DND-41 (cell line): ENCODE measurements around the gene IL17RB.

Source experiments
- ATAC-seq: fragments of 200-7000 bp; cut with Tn5 transposase; 3 replicates; pipeline ENCODE4 v1.9.1; 2021; ENCODE audit warnings: low read depth; ENCODE audit not compliant: insufficient read depth
- DNase-seq: peaks from one replicate; pipeline ENCODE4 v3.0.0-alpha.2; 2020
- H2AFZ ChIP-seq: 2 replicates; pipeline ENCODE4 v1.6.0; 2012; ENCODE audit warnings: low read depth, low read length
- H3K27ac ChIP-seq: 2 replicates; pipeline ENCODE4 v1.5.1; 2012; ENCODE audit warnings: low read length, inconsistent platforms
- H3K27me3 ChIP-seq: fragments of 200-600 bp; sonication (generic); 2 replicates; pipeline ENCODE4 v1.6.0; 2012; ENCODE audit warnings: low read length, mild to moderate bottlenecking, inconsistent platforms; ENCODE audit not compliant: insufficient read depth, poor library complexity
- H3K36me3 ChIP-seq: 2 replicates; pipeline ENCODE4 v1.5.1; 2012; ENCODE audit warnings: low read length, inconsistent platforms; ENCODE audit not compliant: insufficient read depth
- H3K4me1 ChIP-seq: 2 replicates; pipeline ENCODE4 v1.5.1; 2012; ENCODE audit warnings: mild to moderate bottlenecking, low read length; ENCODE audit not compliant: insufficient read depth
- H3K4me2 ChIP-seq: 2 replicates; pipeline ENCODE4 v1.6.0; 2012; ENCODE audit warnings: mild to moderate bottlenecking, moderate library complexity, low read length, inconsistent platforms; ENCODE audit not compliant: insufficient read depth
- H3K4me3 ChIP-seq, 2 experiments: fragments of 200-600 bp in 1 of 2; shearing (Covaris generic) in 1 of 2; 2 replicates each; pipeline ENCODE4 v1.5.1; 2012 to 2016; ENCODE audit warnings: inconsistent platforms in 2 of 2, low read length in 2 of 2, mild to moderate bottlenecking in 2 of 2, low read depth in 1 of 2, moderate library complexity in 1 of 2
- H3K79me2 ChIP-seq: 2 replicates; pipeline ENCODE4 v1.6.0; 2012; ENCODE audit warnings: low read length, inconsistent platforms; ENCODE audit not compliant: insufficient read depth
- H3K9ac ChIP-seq: 2 replicates; pipeline ENCODE4 v1.6.0; 2012; ENCODE audit warnings: low read depth, mild to moderate bottlenecking, inconsistent platforms, low read length, moderate library complexity
- H3K9me3 ChIP-seq: 2 replicates; pipeline ENCODE4 v1.5.1; 2012; ENCODE audit warnings: low read length, moderate library complexity, mild to moderate bottlenecking, inconsistent platforms; ENCODE audit not compliant: insufficient read depth, severe bottlenecking
- H4K20me1 ChIP-seq: 2 replicates; pipeline ENCODE4 v1.6.0; 2012; ENCODE audit warnings: low read length; ENCODE audit not compliant: insufficient read depth
- EZH2 ChIP-seq: IDR thresholded peaks from 3 replicates; pipeline ENCODE4 v1.6.1; 2012; ENCODE audit warnings: borderline replicate concordance, low read depth, mild to moderate bottlenecking, moderate library complexity, low read length, inconsistent platforms; ENCODE audit not compliant: severe bottlenecking
- TF ChIP-seq, protein P1 (sequence below): IDR thresholded peaks from 2 replicates; pipeline ENCODE4 v1.5.1; 2012; ENCODE audit warnings: borderline replicate concordance, low read length, moderate library complexity, mild to moderate bottlenecking; ENCODE audit not compliant: poor library complexity, severe bottlenecking; ENCODE audit errors: extremely low read depth

The IL17RB gene

DNA sequence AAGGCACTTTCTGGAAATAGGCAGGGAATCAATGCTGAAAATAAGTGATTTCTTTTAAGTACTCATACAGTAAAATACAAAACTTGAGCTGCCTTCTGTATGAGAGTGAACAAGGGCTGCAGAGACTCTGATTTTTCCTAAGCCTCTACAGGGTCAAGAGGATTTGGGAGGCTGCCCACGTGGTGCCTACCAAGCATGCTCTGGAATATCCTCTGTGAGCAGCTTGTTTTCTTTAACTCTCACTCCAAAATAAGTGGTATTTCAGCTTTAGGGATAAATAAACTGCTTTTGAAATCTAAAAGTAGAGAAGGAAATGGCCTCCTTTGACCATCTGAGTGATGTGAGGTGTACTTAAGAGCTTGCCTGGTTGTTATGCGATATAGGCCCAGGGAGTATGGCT lies 53.4 kb downstream of the IL17RB start:
- no peak for TF ChIP-seq EZH2
- TF ChIP-seq, protein P1, sequence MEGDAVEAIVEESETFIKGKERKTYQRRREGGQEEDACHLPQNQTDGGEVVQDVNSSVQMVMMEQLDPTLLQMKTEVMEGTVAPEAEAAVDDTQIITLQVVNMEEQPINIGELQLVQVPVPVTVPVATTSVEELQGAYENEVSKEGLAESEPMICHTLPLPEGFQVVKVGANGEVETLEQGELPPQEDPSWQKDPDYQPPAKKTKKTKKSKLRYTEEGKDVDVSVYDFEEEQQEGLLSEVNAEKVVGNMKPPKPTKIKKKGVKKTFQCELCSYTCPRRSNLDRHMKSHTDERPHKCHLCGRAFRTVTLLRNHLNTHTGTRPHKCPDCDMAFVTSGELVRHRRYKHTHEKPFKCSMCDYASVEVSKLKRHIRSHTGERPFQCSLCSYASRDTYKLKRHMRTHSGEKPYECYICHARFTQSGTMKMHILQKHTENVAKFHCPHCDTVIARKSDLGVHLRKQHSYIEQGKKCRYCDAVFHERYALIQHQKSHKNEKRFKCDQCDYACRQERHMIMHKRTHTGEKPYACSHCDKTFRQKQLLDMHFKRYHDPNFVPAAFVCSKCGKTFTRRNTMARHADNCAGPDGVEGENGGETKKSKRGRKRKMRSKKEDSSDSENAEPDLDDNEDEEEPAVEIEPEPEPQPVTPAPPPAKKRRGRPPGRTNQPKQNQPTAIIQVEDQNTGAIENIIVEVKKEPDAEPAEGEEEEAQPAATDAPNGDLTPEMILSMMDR, result no peak
- H3K9ac ChIP-seq, result no peak overlapping the region
- no peaks in the 10 kb centered on the region for H3K36me3 ChIP-seq
- no peaks in the 10 kb centered on the region for H3K4me1 ChIP-seq
- H3K4me3 ChIP-seq, result no peak overlapping the region
- H2AFZ ChIP-seq, result no peak overlapping the region
- no peak for DNase-seq
- no peak overlapping the region for H3K4me2 ChIP-seq
- no peaks in the 10 kb centered on the region for H3K9me3 ChIP-seq
- H3K27me3 ChIP-seq, result peaks cover 4% of the 10 kb centered on the region
- H3K27ac ChIP-seq, result no peak overlapping the region
- no peaks in the 10 kb centered on the region for H4K20me1 ChIP-seq
- no peak for ATAC-seq
- no peaks in the 10 kb centered on the region for H3K79me2 ChIP-seq

DNA sequence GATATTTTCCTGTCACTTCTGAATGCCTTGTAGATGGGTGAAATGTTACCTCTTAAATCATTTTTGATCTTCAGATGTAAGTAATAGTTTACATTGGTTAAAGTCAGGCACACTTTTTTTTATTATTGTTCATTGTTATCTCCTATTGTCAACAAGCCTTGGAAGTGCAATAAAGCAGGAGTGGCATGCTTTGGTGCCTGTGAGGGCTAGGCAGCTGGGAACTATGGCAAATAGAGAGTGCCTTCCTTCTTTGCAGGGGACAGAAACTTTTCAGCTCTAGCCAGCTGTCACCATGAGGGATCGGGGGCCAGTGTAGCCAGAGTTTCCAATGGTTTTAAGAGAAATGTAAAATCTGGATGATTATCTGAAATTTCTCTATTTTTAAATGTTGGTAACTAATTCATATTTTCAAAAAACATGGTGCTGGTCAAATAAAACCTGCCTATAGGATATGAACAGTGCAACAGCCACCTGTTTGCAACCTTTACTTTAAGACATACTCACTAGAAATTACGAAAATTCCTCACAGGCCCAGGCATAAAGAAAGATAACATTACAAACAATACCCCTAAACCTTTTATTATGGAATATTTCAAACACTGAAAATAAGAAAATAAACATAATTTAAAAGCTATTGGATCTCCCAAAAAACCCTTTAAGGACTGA lies 54.4 kb downstream of the IL17RB start:
- Histone ChIP-seq H3K27me3 (peaks cover 7% of the 10 kb centered on the region), H3K4me3 (no peak overlapping the region), H3K9ac (no peak overlapping the region), H3K79me2 (no peaks in the 10 kb centered on the region), H3K4me1 (no peaks in the 10 kb centered on the region), H2AFZ (no peak overlapping the region), H3K36me3 (no peaks in the 10 kb centered on the region), H3K9me3 (no peaks in the 10 kb centered on the region), H3K27ac (no peak overlapping the region), H4K20me1 (no peaks in the 10 kb centered on the region), H3K4me2 (no peak overlapping the region)
- TF ChIP-seq, protein P1, result no peak
- TF ChIP-seq EZH2, result no peak
- ATAC-seq, result no peak
- no peak for DNase-seq

DNA sequence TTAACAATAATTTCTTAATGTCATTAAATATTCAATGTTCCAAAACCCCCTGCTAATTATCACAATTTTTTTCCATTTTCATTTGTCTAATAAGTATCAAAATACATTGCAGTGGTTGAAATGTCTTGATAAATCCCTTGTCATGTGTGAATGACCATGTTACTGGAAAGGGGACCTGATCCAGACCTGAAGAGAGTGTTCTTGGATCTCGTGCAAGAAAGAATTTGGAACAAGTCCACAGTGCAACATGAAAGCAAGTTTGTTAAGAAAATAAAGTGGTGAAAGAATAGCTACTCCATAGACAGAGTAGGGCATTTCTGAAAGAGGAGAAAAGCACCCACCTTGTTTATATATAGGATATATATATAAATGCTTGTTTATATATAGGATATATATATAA lies 55.7 kb downstream of the IL17RB start:
- Histone ChIP-seq H3K4me1 (no peaks in the 10 kb centered on the region), H2AFZ (no peak overlapping the region), H3K36me3 (no peaks in the 10 kb centered on the region), H3K9me3 (no peaks in the 10 kb centered on the region), H3K27me3 (peaks cover 7% of the 10 kb centered on the region), H3K27ac (no peak overlapping the region), H4K20me1 (no peaks in the 10 kb centered on the region), H3K9ac (no peak overlapping the region), H3K4me2 (no peak overlapping the region), H3K4me3 (no peak overlapping the region), H3K79me2 (no peaks in the 10 kb centered on the region)
- no peak for DNase-seq
- no peak for TF ChIP-seq EZH2
- TF ChIP-seq, protein P1, result no peak
- ATAC-seq, result no peak

DNA sequence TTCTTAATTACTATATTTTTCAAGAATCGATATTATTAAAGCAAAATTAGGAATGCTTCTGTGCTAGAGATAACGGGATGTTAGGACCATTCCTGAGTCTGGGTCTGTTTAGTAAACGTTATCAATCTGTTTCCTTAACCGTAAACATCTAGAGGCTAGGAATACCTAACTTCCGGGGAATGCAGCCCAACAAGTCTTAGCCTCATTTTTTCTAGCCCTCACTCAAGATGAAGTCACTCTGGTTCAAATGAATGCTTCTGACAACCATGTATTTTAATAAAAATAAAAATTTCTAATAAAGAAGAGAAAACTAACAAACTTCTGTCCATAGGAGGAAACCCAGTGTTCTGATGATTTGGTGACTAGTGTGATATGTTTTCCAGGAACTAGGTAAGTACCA lies 56.3 kb downstream of the IL17RB start:
- H3K27me3 ChIP-seq, result peaks cover 2% of the 10 kb centered on the region
- no peaks in the 10 kb centered on the region for H4K20me1 ChIP-seq
- H3K9ac ChIP-seq, result no peak overlapping the region
- H3K4me3 ChIP-seq, result no peak overlapping the region
- no peak overlapping the region for H3K27ac ChIP-seq
- H2AFZ ChIP-seq, result no peak overlapping the region
- no peak overlapping the region for H3K4me2 ChIP-seq
- no peaks in the 10 kb centered on the region for H3K9me3 ChIP-seq
- H3K36me3 ChIP-seq, result no peaks in the 10 kb centered on the region
- H3K4me1 ChIP-seq, result no peaks in the 10 kb centered on the region
- DNase-seq (no peak), ATAC-seq (no peak)
- no peaks in the 10 kb centered on the region for H3K79me2 ChIP-seq
- TF ChIP-seq, protein P1, result no peak
- TF ChIP-seq EZH2, result no peak
